H1 (cell line): ENCODE measurements around the gene YBX3. TPM values are rescaled to one million over a fixed set of nuclear protein-coding genes. Genes with fewer than 3 reads are reported as not detected.

Experiments
- CTCF ChIA-PET: fragments of 300-600 bp; sonication (Branson Sonifier 250); formaldehyde crosslinking; loops from one replicate; lab custom pipeline; 2021; ENCODE audit not compliant: partially characterized antibody; lab: Charles Lee
- POLR2A ChIA-PET: fragments of 300-600 bp; sonication (Branson Sonifier 250); formaldehyde crosslinking; loops from one replicate; lab custom pipeline; 2021; ENCODE audit warnings: inconsistent platforms; ENCODE audit not compliant: partially characterized antibody; lab: Charles Lee
- DNase-seq, 2 experiments: peaks; one replicate each; pipeline versions ENCODE4 v3.0.0 to v3.0.0-alpha.2; 2010 to 2022; ENCODE audit warnings: low spot score in 2 of 2, low read depth in 1 of 2, mixed read lengths in 1 of 2
- FAIRE-seq: peaks from 2 replicates; lab custom pipeline; 2011; peaks lifted over from hg19 to GRCh38; lab: Jason Lieb, UNC
- H2AFZ ChIP-seq: 2 replicates; pipeline ENCODE4 v1.8.1; 2012; ENCODE audit warnings: low read length, inconsistent platforms
- H2AK5ac ChIP-seq: 2 replicates; pipeline ENCODE4 v1.6.1; 2013; ENCODE audit warnings: low read depth, low read length
- H2BK120ac ChIP-seq: replicated peaks from 2 replicates; pipeline ENCODE3; 2013; ENCODE audit warnings: low read depth, low read length, inconsistent platforms
- H2BK12ac ChIP-seq: 2 replicates; pipeline ENCODE4 v1.6.1; 2013; ENCODE audit warnings: low read depth, low read length
- H2BK15ac ChIP-seq: 2 replicates; pipeline ENCODE4 v1.6.1; 2013; ENCODE audit warnings: low read length
- H2BK20ac ChIP-seq: 2 replicates; pipeline ENCODE4 v1.6.1; 2013; ENCODE audit warnings: low read length
- H2BK5ac ChIP-seq: 2 replicates; pipeline ENCODE4 v1.6.1; 2013; ENCODE audit warnings: low read depth, low read length
- H3K14ac ChIP-seq: 2 replicates; pipeline ENCODE4 v1.6.1; 2013; ENCODE audit warnings: inconsistent platforms; ENCODE audit not compliant: insufficient read length
- H3K18ac ChIP-seq: 2 replicates; pipeline ENCODE4 v1.6.1; 2013; ENCODE audit warnings: low read length; ENCODE audit errors: extremely low read depth
- H3K23ac ChIP-seq: 2 replicates; pipeline ENCODE4 v1.6.1; 2013; ENCODE audit warnings: inconsistent platforms; ENCODE audit not compliant: insufficient read length
- H3K23me2 ChIP-seq: 2 replicates; pipeline ENCODE4 v1.6.1; 2013; ENCODE audit warnings: low read depth, low read length
- H3K27ac ChIP-seq: 2 replicates; pipeline ENCODE4 v1.6.1; 2011; ENCODE audit warnings: low read depth, low read length, inconsistent platforms
- H3K27me3 ChIP-seq, 4 experiments: replicated peaks in 1 of 4; 1 replicate in 1 of 4; 2 replicates in 3 of 4; pipeline versions ENCODE4 v1.6.1 to v1.8.1; 2011 to 2013; ENCODE audit warnings: low read length in 3 of 4, mild to moderate bottlenecking in 3 of 4, inconsistent platforms in 2 of 4, mixed read lengths in 2 of 4, moderate library complexity in 1 of 4; ENCODE audit not compliant: control insufficient read depth in 3 of 4, insufficient read depth in 3 of 4; ENCODE audit errors: extremely low read depth in 1 of 4
- H3K36me3 ChIP-seq, 4 experiments: 2 replicates each; pipeline versions ENCODE4 v1.6.1 to v1.8.1; 2011 to 2013; ENCODE audit warnings: mild to moderate bottlenecking in 4 of 4, low read length in 3 of 4, moderate library complexity in 2 of 4, control low read depth in 1 of 4, inconsistent platforms in 1 of 4; ENCODE audit not compliant: insufficient read depth in 4 of 4, control insufficient read depth in 2 of 4
- H3K4ac ChIP-seq: replicated peaks from 2 replicates; pipeline ENCODE3; 2013; ENCODE audit warnings: low read length, low read depth, mixed read lengths, inconsistent platforms; ENCODE audit not compliant: insufficient read length
- H3K4me1 ChIP-seq, 4 experiments: replicated peaks in 1 of 4; 1 replicate in 1 of 4; 2 replicates in 3 of 4; pipeline versions ENCODE4 v1.6.1 to v1.8.1; 2011 to 2013; ENCODE audit warnings: low read length in 3 of 4, inconsistent platforms in 2 of 4, mixed read lengths in 1 of 4; ENCODE audit not compliant: insufficient read depth in 4 of 4, control insufficient read depth in 3 of 4
- H3K4me2 ChIP-seq, 2 experiments: 2 replicates each; pipeline versions ENCODE4 v1.6.1 to v1.8.1; 2011 to 2013; ENCODE audit warnings: low read depth in 2 of 2, low read length in 2 of 2, control low read depth in 1 of 2, inconsistent platforms in 1 of 2, mild to moderate bottlenecking in 1 of 2; ENCODE audit not compliant: insufficient read depth in 1 of 2
- H3K4me3 ChIP-seq, 4 experiments: fragments of 200-600, 300-600 bp in 1 of 4; sonication (generic), shearing (Covaris generic), sonication (Bioruptor Twin) in 1 of 4; 2 replicates each; pipeline versions ENCODE4 v1.5.1 to v1.8.1; 2011 to 2016; ENCODE audit warnings: low read length in 4 of 4, low read depth in 3 of 4, control low read depth in 2 of 4, inconsistent platforms in 2 of 4, mild to moderate bottlenecking in 2 of 4, mixed read lengths in 1 of 4, moderate library complexity in 1 of 4; ENCODE audit not compliant: insufficient read depth in 2 of 4; ENCODE audit errors: extremely low read depth in 1 of 4
- H3K56ac ChIP-seq: replicated peaks from 2 replicates; pipeline ENCODE3; 2013; ENCODE audit warnings: low read depth, mild to moderate bottlenecking, mixed read lengths, low read length, inconsistent platforms; ENCODE audit not compliant: insufficient read length
- H3K79me1 ChIP-seq: 2 replicates; pipeline ENCODE4 v1.6.1; 2013; ENCODE audit warnings: low read depth, low read length, control low read depth
- H3K79me2 ChIP-seq, 2 experiments: 2 replicates each; pipeline versions ENCODE4 v1.6.1 to v1.8.1; 2012 to 2013; ENCODE audit warnings: low read length in 2 of 2, mild to moderate bottlenecking in 2 of 2, inconsistent platforms in 1 of 2; ENCODE audit not compliant: insufficient read depth in 2 of 2, control insufficient read depth in 1 of 2
- H3K9ac ChIP-seq, 4 experiments: replicated peaks in 1 of 4; 1 replicate in 1 of 4; 2 replicates in 3 of 4; pipeline versions ENCODE4 v1.6.1 to v1.8.1; 2011 to 2013; ENCODE audit warnings: low read depth in 3 of 4, low read length in 3 of 4, control low read depth in 2 of 4, mild to moderate bottlenecking in 2 of 4, moderate library complexity in 2 of 4, inconsistent platforms in 1 of 4; ENCODE audit errors: extremely low read depth in 1 of 4
- H3K9me3 ChIP-seq, 2 experiments: 2 replicates each; pipeline versions ENCODE4 v1.6.1 to v1.8.1; 2012 to 2013; ENCODE audit warnings: mild to moderate bottlenecking in 2 of 2, moderate library complexity in 2 of 2, control low read depth in 1 of 2, inconsistent platforms in 1 of 2, low read depth in 1 of 2, low read length in 1 of 2, mixed read lengths in 1 of 2; ENCODE audit not compliant: insufficient read depth in 2 of 2
- H4K20me1 ChIP-seq, 2 experiments: replicated peaks in 1 of 2; 2 replicates each; pipeline versions ENCODE3 to v1.8.1; 2011 to 2013; ENCODE audit warnings: inconsistent platforms in 2 of 2, low read length in 2 of 2, mild to moderate bottlenecking in 1 of 2; ENCODE audit not compliant: insufficient read depth in 2 of 2, control insufficient read depth in 1 of 2
- H4K5ac ChIP-seq: 2 replicates; pipeline ENCODE4 v1.6.1; 2013; ENCODE audit warnings: low read length, low read depth, mixed read lengths, inconsistent platforms; ENCODE audit not compliant: insufficient read length
- H4K8ac ChIP-seq: 2 replicates; pipeline ENCODE4 v1.8.0; 2013; ENCODE audit warnings: mild to moderate bottlenecking, moderate library complexity, low read length, inconsistent platforms; ENCODE audit not compliant: insufficient read depth; ENCODE audit errors: extremely low read depth
- H4K91ac ChIP-seq: replicated peaks from 2 replicates; pipeline ENCODE3; 2013; ENCODE audit warnings: low read length, mixed read lengths, inconsistent platforms; ENCODE audit not compliant: insufficient read length
- CBX5 ChIP-seq: fragments of 300-800, 300-1000 bp; sonication (generic); IDR thresholded peaks from 2 replicates; pipeline ENCODE4 v1.7.1; 2016; ENCODE audit warnings: antibody characterized with exemption, low read length, low read depth
- CHD1 ChIP-seq: IDR thresholded peaks from 2 replicates; pipeline ENCODE4 v1.6.1; 2012; ENCODE audit warnings: low read depth, low read length, improper control_type of control experiment
- CREB1 ChIP-seq: IDR thresholded peaks from 2 replicates; pipeline ENCODE4 v1.6.1; 2012; ENCODE audit warnings: inconsistent platforms
- GTF2F1 ChIP-seq: IDR thresholded peaks from 2 replicates; pipeline ENCODE4 v1.6.1; 2012; ENCODE audit warnings: low read depth, low read length, improper control_type of control experiment, borderline replicate concordance
- JUND ChIP-seq: IDR thresholded peaks from 2 replicates; pipeline ENCODE4 v1.6.1; 2011; ENCODE audit warnings: mild to moderate bottlenecking, improper control_type of control experiment, low read length
- POLR2AphosphoS5 ChIP-seq: IDR thresholded peaks from 2 replicates; pipeline ENCODE4 v1.6.1; 2011; ENCODE audit warnings: low read depth, low read length
- RNF2 ChIP-seq: fragments of 200-900, 300-1000 bp; sonication (generic); IDR thresholded peaks from 2 replicates; pipeline ENCODE4 v1.7.1; 2016; ENCODE audit warnings: borderline replicate concordance, low read depth, mild to moderate bottlenecking, antibody characterized with exemption, low read length; ENCODE audit not compliant: poor library complexity, severe bottlenecking; ENCODE audit errors: missing control alignments
- SAP30 ChIP-seq: fragments of 300-600 bp; sonication (generic); IDR thresholded peaks from 2 replicates; pipeline ENCODE4 v1.7.1; 2012; ENCODE audit warnings: low read length, moderate library complexity, mild to moderate bottlenecking, inconsistent platforms; ENCODE audit not compliant: insufficient read depth, insufficient replicate concordance
- SIRT6 ChIP-seq: IDR thresholded peaks from one replicate; pipeline ENCODE4 v1.7.1; 2012; ENCODE audit warnings: low read length, inconsistent platforms
- SIX5 ChIP-seq: IDR thresholded peaks from 2 replicates; pipeline ENCODE4 v1.6.1; 2011; ENCODE audit warnings: mild to moderate bottlenecking, low read depth, low read length
- TAF7 ChIP-seq: optimal IDR thresholded peaks from 2 replicates; pipeline ENCODE3; 2011; ENCODE audit warnings: low read depth, mild to moderate bottlenecking, inconsistent platforms, low read length, moderate library complexity, borderline replicate concordance
- WGBS, 2 experiments: shearing (Covaris generic) in 1 of 2; methylation state at CpG; one replicate each; pipeline versions ENCODE4 v1.1.6 to v1.1.7; 2013 to 2015; ENCODE audit warnings: low lambda C conversion rate in 2 of 2, mixed read lengths in 2 of 2, inconsistent platforms in 1 of 2, low coverage in 1 of 2, missing lambda C conversion rate in 1 of 2; ENCODE audit not compliant: insufficient replicate concordance in 2 of 2, insufficient coverage in 1 of 2, insufficient read length in 1 of 2; ENCODE audit errors: extremely low coverage in 1 of 2, missing lambda C conversion rate in 1 of 2; 5-methylcytosine and 5-hydroxymethylcytosine counted together
- polyA plus RNA-seq, 7 experiments: library from polyadenylated mRNA; depleted of rRNA in 3 of 7; stranded (reverse) in 5 of 7; unstranded in 2 of 7; fragments of >200 nt in 5 of 7; fragments of 200-250 nt in 2 of 7; gene quantifications; 1 replicate in 5 of 7; 2 replicates in 1 of 7; 4 replicates in 1 of 7; pipeline versions ENCODE4 v1.2.1 to v1.2.3, GENCODE V29; 2011 to 2013; ENCODE audit warnings: missing spikeins in 2 of 7, mixed read lengths in 2 of 7
- total RNA-seq: library from RNA; stranded (reverse); fragmentation: NEBNext Ultra II Directional; extraction: Animal tissue kit (Norgen Biotek cat#: 25700); gene quantifications from 2 replicates; pipeline ENCODE4 v1.2.1, GENCODE V29; 2021

The YBX3 gene
- total and polyA plus RNA-seq, 2 of the 8 experiments (the other 6 are each of a cell fraction or from before 2014, with no cell fraction given): 83.1 to 480 TPM

- no peak for FAIRE-seq
- CTCF ChIA-PET: interaction anchor here (0.6 to 1.9 kb wide), 4 partner anchors 15 to 764 kb away, joined by 3 to 7 read pairs (median 4); no protein-coding TSS in a partner anchor
- Histone ChIP-seq H4K8ac (no peak overlapping the region), H3K23ac (no peak overlapping the region), H2AFZ (0 out of 2 replicates have a peak overlapping the region, but pooled peaks have one; percentile 30), H2BK20ac (no peak overlapping the region), H2BK15ac (no peak overlapping the region), H3K27me3 (no peaks in the 10 kb centered on the region), H2BK12ac (no peak overlapping the region), H3K36me3 (no peaks in the 10 kb centered on the region), H4K91ac (no peak overlapping the region), H3K4me1 (no peaks in the 10 kb centered on the region), H3K79me1 (no peaks in the 10 kb centered on the region), H4K20me1 (no peaks in the 10 kb centered on the region), H3K56ac (no peak overlapping the region), H3K79me2 (no peaks in the 10 kb centered on the region), H2BK120ac (no peak overlapping the region), H3K9me3 (no peaks in the 10 kb centered on the region), H3K14ac (no peak overlapping the region), H2BK5ac (no peak overlapping the region)
- DNase-seq: no peak
- TF ChIP-seq CREB1 (no peak), SIRT6 (no peak), CBX5 (no peak), CHD1 (no peak), TAF7 (no peak), GTF2F1 (no peak), SIX5 (no peak), POLR2AphosphoS5 (no peak), RNF2 (no peak), JUND (no peak), SAP30 (no peak)
- TF ChIP-seq, all 59 proteins: peak for 0
- Histone ChIP-seq H3K4ac (no peak overlapping the region), H3K23me2 (no peaks in the 10 kb centered on the region), H4K5ac (no peak overlapping the region), H3K27ac (no peak overlapping the region), H3K4me2 (no peak overlapping the region), H3K18ac (no peak overlapping the region), H3K9ac (no peak overlapping the region), H2AK5ac (no peak overlapping the region), H3K4me3 (no peak overlapping the region)
- POLR2A ChIA-PET: interaction anchor here (1.8 kb wide), 1 partner anchor 10 kb away, joined by 19 read pairs; the partner anchor contains the start of gene YBX3
- WGBS, 2 experiments: 96% methylated on average over 4 of the region's 4 CpGs; no CpG with 5 or more reads in 1 of the 2 experiments
These were observed 9.4 kb upstream of the YBX3 start for GRCh38 chr12:10732549-10732948.
